GM19324 (cell line): Measurements from ENCODE around the gene ZC2HC1B.

ENCODE experiments used
- ATAC-seq: cut with Tn5 transposase; IDR thresholded peaks from one replicate; pipeline ENCODE4 v1.9.1; 2021; ENCODE audit warnings: mild to moderate bottlenecking, moderate library complexity; ENCODE audit not compliant: unreplicated experiment, low FRiP score

The ZC2HC1B gene

GRCh38 chr6:143986463-143987065, 122.3 kb downstream of the ZC2HC1B start:
- no peak for ATAC-seq
